ENCODE results near the gene GJA9. TPM values are rescaled to one million over a fixed set of nuclear protein-coding genes. Genes with fewer than 3 reads are reported as not detected.
"Not testable (repeated sequence)": the region's sequence is repeated elsewhere in the genome, so short reads cannot be mapped to it uniquely, and the experiment has no call there.

The GJA9 gene
- total and polyA plus RNA-seq, 5 experiments from 2014 or later: not detected

GRCh38 chr1:38870996-38871395 lies 10.4 kb downstream of the GJA9 start:
- POLR2A ChIA-PET: interaction anchor here (0.6 to 1.8 kb wide), 4 partner anchors 12 to 1189 kb away, joined by 3 to 7 read pairs (median 5); partner anchors contain the start of gene RRAGC
- DNase-seq: no peak
- H3K4me3 Mint-ChIP-seq: peak overlapping the region in 3 of 10 donors; percentile 16 to 95 (median 21)
- ATAC-seq: no peak
- peaks cover 0 to 2% (median 0%) of the 10 kb centered on the region in 5 donors for H3K27me3 Mint-ChIP-seq
- H3K9me3 Mint-ChIP-seq: no peaks in the 10 kb centered on the region
- H3K36me3 Mint-ChIP-seq: peaks cover 0 to 18% (median 0%) of the 10 kb centered on the region in 3 donors
- peak overlapping the region in 3 of 10 donors; percentile 34 to 55 (median 38) for H3K27ac Mint-ChIP-seq
- peaks cover 20 to 48% (median 41%) of the 10 kb centered on the region in 4 donors for H3K4me1 Mint-ChIP-seq

- ATAC-seq: no peak
- Mint-ChIP-seq H3K4me1 (peaks cover 18 to 50% (median 39%) of the 10 kb centered on the region in 4 donors), H3K9me3 (no peaks in the 10 kb centered on the region), H3K27ac (no peak overlapping the region), H3K4me3 (no peak overlapping the region), H3K36me3 (peaks cover 0 to 39% (median 0%) of the 10 kb centered on the region in 3 donors), H3K27me3 (no peaks in the 10 kb centered on the region)
- DNase-seq: no peak
- POLR2A ChIA-PET: no interaction called here
Measured at GRCh38 chr1:38867208-38867607, 14.2 kb downstream of the GJA9 start.

GRCh38 chr1:38865112-38865715 lies 16.2 kb downstream of the GJA9 start:
- peaks cover 18 to 50% (median 43%) of the 10 kb centered on the region in 4 donors for H3K4me1 Mint-ChIP-seq
- H3K27me3 Mint-ChIP-seq: no peaks in the 10 kb centered on the region
- H3K27ac Mint-ChIP-seq: peak overlapping the region in 1 of 10 donors; percentile 49
- ATAC-seq: no peak
- H3K36me3 Mint-ChIP-seq: peaks cover 0 to 38% (median 0%) of the 10 kb centered on the region in 3 donors
- DNase-seq: no peak
- H3K9me3 Mint-ChIP-seq: no peaks in the 10 kb centered on the region
- POLR2A ChIA-PET: no interaction called here
- no peak overlapping the region for H3K4me3 Mint-ChIP-seq

GRCh38 chr1:38860454-38860795 lies 21.0 kb downstream of the GJA9 start:
- Mint-ChIP-seq H3K27me3 (no peaks in the 10 kb centered on the region), H3K27ac (peak overlapping the region; percentile 67 to 99 (median 92)), H3K9me3 (no peaks in the 10 kb centered on the region), H3K4me3 (peak overlapping the region; percentile 86 to 99 (median 96)), H3K4me1 (peaks cover 15 to 71% (median 54%) of the 10 kb centered on the region in 4 donors), H3K36me3 (peaks cover 0 to 32% (median 2%) of the 10 kb centered on the region in 3 donors)
- ATAC-seq (no peak), DNase-seq (no peak)
- POLR2A ChIA-PET: interaction anchor here (0.6 to 1.9 kb wide), 2 partner anchors 11 to 919 kb away, joined by 3 to 7 read pairs; no protein-coding TSS in a partner anchor

GRCh38 chr1:38859561-38860453 lies 21.6 kb downstream of the GJA9 start, which contains the start of gene RRAGC:
Gene RRAGC, minus strand, starts transcription at chr1:38859772. Its CDS starts 126 bp downstream, at chr1:38859646.
- peaks cover 15 to 72% (median 58%) of the 10 kb centered on the region in 4 donors for H3K4me1 Mint-ChIP-seq
- DNase-seq: peak; percentile 93 to 99 (median 97)
- no peaks in the 10 kb centered on the region for H3K9me3 Mint-ChIP-seq
- ATAC-seq: peak; percentile 96 to 99
- H3K36me3 Mint-ChIP-seq: peaks cover 0 to 32% (median 7%) of the 10 kb centered on the region in 3 donors
- H3K4me3 Mint-ChIP-seq: peak within 1 kb of the TSS; percentile 86 to 99 (median 96)
- H3K27me3 Mint-ChIP-seq: no peaks in the 10 kb centered on the region
- POLR2A ChIA-PET: interaction anchor here (0.6 to 1.9 kb wide), 8 partner anchors 10 to 1349 kb away, joined by 3 to 9 read pairs (median 6); partner anchors contain the start of genes MYCBP and NDUFS5
- peak within 1 kb of the TSS; percentile 71 to 99 (median 94) for H3K27ac Mint-ChIP-seq

GRCh38 chr1:38858833-38859560 lies 22.4 kb downstream of the GJA9 start:
- H3K4me1 Mint-ChIP-seq: peaks cover 16 to 69% (median 58%) of the 10 kb centered on the region in 4 donors
- no peaks in the 10 kb centered on the region for H3K9me3 Mint-ChIP-seq
- peak overlapping the region; percentile 86 to 99 (median 96) for H3K4me3 Mint-ChIP-seq
- peak; percentile 23 to 26 for ATAC-seq
- H3K27me3 Mint-ChIP-seq: no peaks in the 10 kb centered on the region
- peaks cover 0 to 32% (median 7%) of the 10 kb centered on the region in 3 donors for H3K36me3 Mint-ChIP-seq
- POLR2A ChIA-PET: interaction anchor here (0.5 to 1.9 kb wide), 8 partner anchors 11 to 1349 kb away, joined by 4 to 9 read pairs (median 6); partner anchors contain the start of genes MYCBP and NDUFS5
- DNase-seq: peak in 8 of 10 donors; percentile 3 to 67 (median 30)
- peak overlapping the region; percentile 63 to 99 (median 88) for H3K27ac Mint-ChIP-seq

GRCh38 chr1:38852780-38853179 lies 28.6 kb downstream of the GJA9 start:
- no peaks in the 10 kb centered on the region for H3K27me3 Mint-ChIP-seq
- H3K27ac Mint-ChIP-seq: peak overlapping the region in 2 of 10 donors; percentile 40 to 61
- POLR2A ChIA-PET: interaction anchor here (0.6 kb wide), 1 partner anchor 885 kb away, joined by 8 read pairs; no protein-coding TSS in a partner anchor
- DNase-seq (no peak), ATAC-seq (no peak)
- no peaks in the 10 kb centered on the region for H3K9me3 Mint-ChIP-seq
- peaks cover 5 to 40% (median 31%) of the 10 kb centered on the region in 4 donors for H3K4me1 Mint-ChIP-seq
- peaks cover 0 to 77% (median 17%) of the 10 kb centered on the region in 3 donors for H3K36me3 Mint-ChIP-seq
- no peak overlapping the region for H3K4me3 Mint-ChIP-seq

GRCh38 chr1:38848071-38848470 lies 33.3 kb downstream of the GJA9 start:
- DNase-seq: no peak
- peaks cover 12 to 87% (median 32%) of the 10 kb centered on the region in 3 donors for H3K36me3 Mint-ChIP-seq
- peaks cover 8 to 22% (median 19%) of the 10 kb centered on the region in 4 donors for H3K4me1 Mint-ChIP-seq
- peak overlapping the region in 2 of 10 donors; percentile 25 to 38 for H3K27ac Mint-ChIP-seq
- H3K4me3 Mint-ChIP-seq: no peak overlapping the region
- POLR2A ChIA-PET: interaction anchor here (0.6 kb wide), 1 partner anchor 18 kb away, joined by 6 read pairs; no protein-coding TSS in a partner anchor
- no peaks in the 10 kb centered on the region for H3K9me3 Mint-ChIP-seq
- no peak for ATAC-seq
- no peaks in the 10 kb centered on the region for H3K27me3 Mint-ChIP-seq

GRCh38 chr1:38846210-38846609 lies 35.2 kb downstream of the GJA9 start:
- DNase-seq (no peak), ATAC-seq (no peak)
- H3K4me1 Mint-ChIP-seq: peaks cover 9 to 17% (median 13%) of the 10 kb centered on the region in 4 donors
- no peak overlapping the region for H3K4me3 Mint-ChIP-seq
- POLR2A ChIA-PET: no interaction called here
- H3K36me3 Mint-ChIP-seq: peaks cover 12 to 84% (median 28%) of the 10 kb centered on the region in 3 donors
- H3K27me3 Mint-ChIP-seq: no peaks in the 10 kb centered on the region
- no peaks in the 10 kb centered on the region for H3K9me3 Mint-ChIP-seq
- peak overlapping the region in 3 of 10 donors; percentile 3 to 48 (median 29) for H3K27ac Mint-ChIP-seq

GRCh38 chr1:38845088-38845487 lies 36.3 kb downstream of the GJA9 start:
- H3K27ac Mint-ChIP-seq: peak overlapping the region in 2 of 10 donors; percentile 50 to 53
- DNase-seq, H3K27me3 Mint-ChIP-seq, H3K4me3 Mint-ChIP-seq, H3K9me3 Mint-ChIP-seq, ATAC-seq: not testable (repeated sequence)
- H3K36me3 Mint-ChIP-seq: peaks cover 12 to 82% (median 26%) of the 10 kb centered on the region in 3 donors
- H3K4me1 Mint-ChIP-seq: peaks cover 11 to 21% (median 17%) of the 10 kb centered on the region in 4 donors
- POLR2A ChIA-PET: interaction anchor here (0.6 kb wide), 1 partner anchor 1399 kb away, joined by 3 read pairs; no protein-coding TSS in a partner anchor

- DNase-seq (no peak), ATAC-seq (no peak)
- Mint-ChIP-seq H3K4me1 (peaks cover 8 to 14% (median 11%) of the 10 kb centered on the region in 4 donors), H3K27me3 (no peaks in the 10 kb centered on the region), H3K36me3 (peaks cover 6 to 71% (median 21%) of the 10 kb centered on the region in 3 donors), H3K4me3 (no peak overlapping the region), H3K27ac (peak overlapping the region in 3 of 10 donors; percentile 0 to 19 (median 18)), H3K9me3 (no peaks in the 10 kb centered on the region)
- POLR2A ChIA-PET: no interaction called here
Measured at GRCh38 chr1:38840281-38840680, 41.1 kb downstream of the GJA9 start.
